Mucosa of rectum (tissue), 2 donors: ENCODE data around the gene FAM50A.

Source experiments
- H3K27ac ChIP-seq, 2 donors: one replicate each; pipeline ENCODE4 v1.7.0; 2013; ENCODE audit warnings: inconsistent platforms in 2 of 2, low read depth in 2 of 2, low read length in 2 of 2
- H3K27me3 ChIP-seq, 2 donors: one replicate each; pipeline ENCODE4 v1.7.0; 2013; ENCODE audit warnings: low read length in 2 of 2; ENCODE audit not compliant: control insufficient read depth in 2 of 2, insufficient read depth in 2 of 2
- H3K36me3 ChIP-seq, 2 donors: one replicate each; pipeline ENCODE4 v1.7.0; 2013; ENCODE audit warnings: low read length in 2 of 2; ENCODE audit not compliant: control insufficient read depth in 2 of 2, insufficient read depth in 2 of 2
- H3K4me1 ChIP-seq, 2 donors: one replicate each; pipeline ENCODE4 v1.7.0; 2013; ENCODE audit warnings: low read length in 2 of 2, mild to moderate bottlenecking in 1 of 2; ENCODE audit not compliant: control insufficient read depth in 2 of 2, insufficient read depth in 2 of 2
- H3K4me3 ChIP-seq, 2 donors: one replicate each; pipeline ENCODE4 v1.7.0; 2013; ENCODE audit warnings: low read length in 2 of 2
- H3K9ac ChIP-seq, 2 donors: one replicate each; pipeline ENCODE4 v1.7.0; 2013; ENCODE audit warnings: low read length in 2 of 2, low read depth in 1 of 2, mild to moderate bottlenecking in 1 of 2
- H3K9me3 ChIP-seq, 2 donors: one replicate each; pipeline ENCODE4 v1.7.0; 2013; ENCODE audit warnings: low read length in 2 of 2; ENCODE audit not compliant: control insufficient read depth in 2 of 2
- donor health status: healthy.
- donor health status: Normal muscosa, but diverticular disease.

The FAM50A gene

DNA sequence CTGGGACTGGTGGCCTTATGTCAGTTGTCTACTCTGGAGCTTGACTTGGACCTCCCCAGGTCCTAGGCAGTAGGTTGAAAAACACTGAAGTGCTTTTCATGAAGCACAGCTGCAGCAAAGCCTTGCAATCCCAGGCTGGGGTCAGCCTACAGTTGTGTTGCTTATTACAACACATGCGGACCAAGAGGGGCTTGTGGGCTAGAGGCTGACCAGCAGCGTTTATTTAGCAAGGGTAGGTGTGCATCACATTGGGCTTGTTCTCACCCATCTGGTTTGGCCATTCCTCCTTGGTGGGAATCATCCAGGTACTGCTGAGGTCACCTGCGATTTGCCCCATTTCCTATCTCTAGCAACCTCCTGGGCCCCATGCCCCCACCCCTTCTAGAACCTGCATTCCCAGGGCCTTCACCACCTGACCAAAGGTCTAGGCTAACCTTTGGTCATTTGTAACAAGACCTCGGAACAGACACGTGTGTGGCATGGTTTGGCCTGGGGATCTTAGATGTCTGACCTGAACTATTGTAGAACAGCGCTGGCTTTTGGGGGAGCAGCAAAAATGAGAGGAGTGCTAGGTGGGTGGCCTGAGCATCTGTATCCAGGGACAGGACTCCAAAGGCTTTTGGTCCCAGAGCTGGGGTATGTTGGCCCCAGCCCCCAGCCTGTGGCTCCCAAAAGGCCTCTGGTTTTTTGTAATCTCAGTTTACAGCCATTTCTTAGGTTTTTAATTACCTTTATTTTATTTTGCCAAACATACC, 42.7 kb upstream of the FAM50A start:
- Histone ChIP-seq H3K4me1 (peaks cover 9 to 12% of the 10 kb centered on the region in 2 donors), H3K36me3 (peaks cover 19 to 24% of the 10 kb centered on the region in 2 donors), H3K9ac (no peak overlapping the region), H3K27me3 (no peaks in the 10 kb centered on the region), H3K27ac (no peak overlapping the region), H3K4me3 (no peak overlapping the region), H3K9me3 (no peaks in the 10 kb centered on the region)

DNA sequence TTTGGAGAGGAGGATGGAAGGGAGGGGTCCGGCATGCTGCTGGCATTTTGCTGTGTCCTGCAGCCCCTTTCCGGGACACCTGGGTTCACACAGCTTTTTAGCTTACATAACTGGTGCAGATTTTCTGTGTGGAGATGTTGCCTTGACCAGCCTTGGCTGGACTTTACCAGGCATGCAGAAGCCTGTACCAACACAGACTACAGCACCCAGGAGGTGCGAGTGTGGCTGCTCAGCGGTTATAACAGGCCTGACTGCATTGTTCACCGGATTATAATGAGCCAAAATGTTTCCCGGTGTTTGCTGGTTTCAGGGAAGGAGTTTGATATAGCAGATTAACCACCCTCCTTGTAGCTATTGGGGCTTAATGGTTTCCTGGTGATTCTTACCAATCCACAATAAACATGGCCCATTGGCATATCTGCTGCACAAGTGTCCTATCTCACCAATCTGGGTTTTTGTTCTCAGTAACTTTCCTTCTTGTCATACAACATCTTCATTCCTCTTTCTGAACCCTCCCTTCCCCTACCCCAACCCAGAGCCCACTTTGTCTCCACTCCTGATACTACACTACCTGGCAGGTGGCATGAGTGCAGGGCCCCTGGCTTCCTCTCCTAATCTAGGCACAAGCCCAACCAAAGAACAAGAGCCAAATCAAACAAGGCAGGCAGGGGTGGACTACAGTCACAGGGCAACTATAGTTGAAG, 41.9 kb upstream of the FAM50A start:
- H3K27ac ChIP-seq = no peak overlapping the region

DNA sequence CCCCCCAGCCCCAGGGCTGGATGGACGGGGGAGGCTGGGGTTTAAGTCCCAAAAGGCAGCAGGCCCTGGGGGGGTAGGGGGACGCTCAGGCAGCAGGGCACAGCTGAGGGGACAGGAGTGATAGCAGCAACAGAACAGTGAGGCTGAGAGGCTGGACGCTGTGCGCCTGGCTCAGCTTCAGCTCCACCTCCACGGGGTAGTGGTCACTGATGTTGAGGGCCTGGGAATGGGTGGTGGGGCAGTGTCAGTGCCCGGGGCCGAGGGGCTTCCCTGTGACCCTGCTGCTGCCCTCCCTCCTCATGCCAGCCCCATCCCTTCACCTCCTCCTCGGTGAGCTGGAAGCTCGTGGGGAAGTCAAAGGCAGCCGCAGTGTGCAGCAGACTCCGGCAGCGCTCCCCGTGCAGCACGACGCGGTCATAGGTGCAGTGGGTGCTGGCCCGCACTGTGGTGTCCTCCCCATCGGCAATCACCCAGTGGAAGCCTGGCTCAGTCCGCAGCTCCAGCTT, 41.3 kb upstream of the FAM50A start:
- peaks cover 5 to 12% of the 10 kb centered on the region in 2 donors for H3K4me1 ChIP-seq
- no peaks in the 10 kb centered on the region for H3K9me3 ChIP-seq
- H3K4me3 ChIP-seq = no peak overlapping the region
- no peaks in the 10 kb centered on the region for H3K27me3 ChIP-seq
- no peak overlapping the region for H3K27ac ChIP-seq
- no peak overlapping the region for H3K9ac ChIP-seq
- H3K36me3 ChIP-seq = peaks cover 19 to 24% of the 10 kb centered on the region in 2 donors

More for the DNA sequence above, 41.9 kb upstream of the FAM50A start:
- Histone ChIP-seq H3K4me1 (peaks cover 6 to 12% of the 10 kb centered on the region in 2 donors), H3K27me3 (no peaks in the 10 kb centered on the region), H3K9me3 (no peaks in the 10 kb centered on the region), H3K36me3 (peaks cover 19 to 24% of the 10 kb centered on the region in 2 donors), H3K4me3 (no peak overlapping the region), H3K9ac (no peak overlapping the region)

DNA sequence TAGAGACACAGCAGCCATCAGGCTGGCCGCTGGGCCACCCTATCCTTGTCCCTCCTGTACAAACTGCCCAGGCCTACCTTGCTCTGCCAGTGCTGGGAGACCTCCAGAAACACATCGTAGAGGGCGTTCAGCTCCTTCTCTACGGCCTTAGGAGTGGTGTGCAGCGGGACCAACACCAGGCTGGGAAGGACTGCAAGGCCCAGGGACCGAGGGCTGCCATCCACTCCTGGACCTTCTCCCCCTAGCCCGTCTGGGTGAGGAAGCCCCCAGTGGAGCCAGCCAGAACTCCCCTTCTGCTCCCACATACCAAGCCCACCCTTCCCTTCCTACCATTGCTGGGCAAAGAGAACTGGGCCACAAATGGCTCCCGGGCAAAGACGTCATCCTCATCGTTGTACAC, 40.7 kb upstream of the FAM50A start:
- Histone ChIP-seq H3K27ac (no peak overlapping the region), H3K4me3 (no peak overlapping the region), H3K27me3 (no peaks in the 10 kb centered on the region), H3K36me3 (peaks cover 19 to 24% of the 10 kb centered on the region in 2 donors), H3K9me3 (no peaks in the 10 kb centered on the region), H3K4me1 (peaks cover 6 to 12% of the 10 kb centered on the region in 2 donors), H3K9ac (no peak overlapping the region)

DNA sequence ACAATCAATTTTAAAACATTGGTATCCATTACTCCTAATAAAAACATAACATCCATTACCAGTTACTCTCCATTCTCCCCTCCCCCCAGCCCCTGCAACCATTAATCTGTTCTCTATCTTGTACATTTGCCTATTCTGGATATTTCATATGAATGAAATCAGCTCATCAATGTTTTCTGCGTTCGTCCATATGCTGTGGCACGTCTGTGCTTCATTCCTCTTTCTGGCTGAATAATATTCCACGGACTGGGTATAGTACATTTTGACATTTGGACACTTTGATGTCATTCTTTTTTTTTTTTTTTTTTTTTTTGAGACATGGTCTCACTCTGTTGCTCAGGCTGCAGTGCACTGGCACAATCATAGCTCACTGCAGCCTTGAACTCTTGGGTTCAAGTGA, 40.1 kb upstream of the FAM50A start:
- peaks cover 19 to 24% of the 10 kb centered on the region in 2 donors for H3K36me3 ChIP-seq
- no peak overlapping the region for H3K27ac ChIP-seq
- H3K27me3 ChIP-seq = no peaks in the 10 kb centered on the region
- H3K9ac ChIP-seq = no peak overlapping the region
- no peaks in the 10 kb centered on the region for H3K9me3 ChIP-seq
- H3K4me1 ChIP-seq = peaks cover 7 to 14% of the 10 kb centered on the region in 2 donors
- H3K4me3 ChIP-seq = no peak overlapping the region

DNA sequence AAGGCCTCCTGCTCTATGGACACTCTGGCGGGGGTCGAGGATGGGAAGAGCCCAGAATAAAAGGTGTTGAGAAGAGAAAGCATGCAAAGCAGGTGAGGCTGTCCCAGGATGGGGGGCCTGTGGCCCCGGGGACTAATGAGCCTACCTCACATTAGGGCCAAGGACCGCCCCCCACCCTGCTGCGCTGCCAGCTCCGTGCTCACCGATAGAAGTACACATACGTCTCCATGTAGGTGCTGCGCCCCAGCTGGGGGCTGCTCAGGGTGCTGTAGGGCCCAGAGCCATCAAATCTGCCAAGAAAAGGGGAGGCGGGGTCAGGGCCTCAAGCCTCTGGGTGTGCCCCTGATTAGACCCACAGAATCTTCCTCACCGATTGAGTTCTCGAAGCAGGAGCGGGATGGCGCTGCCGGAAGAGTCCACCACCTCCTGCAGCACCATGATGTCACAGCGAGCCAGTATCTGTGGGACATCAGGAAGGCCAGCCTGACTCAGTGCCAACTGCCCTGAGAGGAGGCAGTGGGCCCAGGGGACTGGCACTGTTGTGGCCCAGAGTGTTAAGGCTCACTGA, 39.2 kb upstream of the FAM50A start:
- H3K4me3 ChIP-seq = no peak overlapping the region
- H3K36me3 ChIP-seq = peaks cover 11 to 17% of the 10 kb centered on the region in 2 donors
- no peak overlapping the region for H3K27ac ChIP-seq
- H3K27me3 ChIP-seq = no peaks in the 10 kb centered on the region
- no peaks in the 10 kb centered on the region for H3K9me3 ChIP-seq
- H3K9ac ChIP-seq = no peak overlapping the region
- H3K4me1 ChIP-seq = peaks cover 9 to 11% of the 10 kb centered on the region in 2 donors

DNA sequence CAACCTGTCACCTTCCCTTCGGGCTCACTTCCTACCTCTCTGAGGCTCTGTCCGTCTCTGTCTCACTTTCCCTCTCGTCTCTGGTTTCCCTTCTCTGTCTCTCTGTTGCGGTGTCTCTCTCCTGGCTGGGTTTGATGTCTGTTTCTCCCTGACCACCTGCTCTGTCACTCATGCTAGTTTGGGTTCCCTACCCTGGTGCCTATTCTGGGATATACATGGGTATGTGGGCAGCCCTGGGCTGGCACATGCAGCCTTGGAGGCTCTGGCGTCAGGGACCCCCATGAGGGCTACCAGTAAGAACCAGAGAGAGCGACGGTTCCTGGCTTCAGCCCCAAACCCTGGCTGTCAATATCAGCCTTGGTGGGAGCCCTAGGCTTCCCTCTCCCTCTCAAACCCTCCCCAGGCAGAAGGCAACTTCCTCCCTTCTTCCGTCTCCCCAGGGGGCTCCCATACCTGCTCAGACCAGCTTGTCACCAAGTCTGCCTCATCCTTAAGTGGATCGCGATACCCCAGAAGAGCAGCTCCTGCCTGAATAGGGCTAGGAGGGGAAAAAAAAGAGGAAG, 35.2 kb upstream of the FAM50A start:
- Histone ChIP-seq H3K4me1 (peaks cover 13 to 20% of the 10 kb centered on the region in 2 donors), H3K36me3 (no peaks in the 10 kb centered on the region), H3K4me3 (peak overlapping the region; percentile 62 to 67), H3K9me3 (no peaks in the 10 kb centered on the region), H3K27me3 (peaks cover 0 to 3% of the 10 kb centered on the region in 2 donors), H3K9ac (peak overlapping the region; percentile 38 to 68), H3K27ac (peak overlapping the region; percentile 81 to 86)

DNA sequence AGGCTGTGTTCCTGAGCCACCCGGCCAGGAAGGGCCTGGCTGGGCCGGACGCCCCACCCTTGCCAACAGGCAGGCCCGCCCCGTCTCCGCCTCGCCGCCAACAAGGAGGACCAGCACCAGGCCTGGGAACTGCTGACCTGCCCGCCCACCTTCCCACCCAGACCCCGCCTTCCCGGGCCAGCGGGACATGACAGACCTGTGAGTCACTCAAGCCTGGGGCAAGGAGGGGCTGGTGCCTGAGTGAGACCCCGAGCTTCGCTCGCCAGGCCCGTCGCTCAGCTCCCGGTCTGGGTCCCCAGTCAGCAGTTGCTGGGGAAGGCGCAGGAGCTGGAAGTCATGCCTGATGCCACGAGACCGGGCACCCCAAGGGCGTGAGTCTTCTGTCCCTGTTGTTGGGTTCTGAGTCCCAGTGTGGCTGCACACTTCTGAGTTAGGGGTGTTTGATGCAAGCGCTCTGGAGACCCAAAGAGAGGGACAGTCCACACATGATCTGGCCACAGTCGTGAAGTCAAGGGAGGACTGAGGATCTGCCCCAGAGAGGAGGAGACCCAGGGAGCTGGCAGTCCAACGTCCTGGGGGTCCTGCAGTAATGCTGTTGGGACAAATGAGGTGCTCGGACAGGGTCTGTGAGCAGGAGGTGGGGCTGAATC, 34.6 kb upstream of the FAM50A start, which contains the start of gene DNASE1L1:
DNASE1L1 (minus strand) TSS at position 33 of the 650 bp plus-strand sequence. CDS start 3,686 bp downstream, outside the sequence.
- Histone ChIP-seq H3K27ac (peak within 1 kb of the TSS; percentile 81 to 86), H3K9ac (peak within 1 kb of the TSS; percentile 61 to 68)

DNA sequence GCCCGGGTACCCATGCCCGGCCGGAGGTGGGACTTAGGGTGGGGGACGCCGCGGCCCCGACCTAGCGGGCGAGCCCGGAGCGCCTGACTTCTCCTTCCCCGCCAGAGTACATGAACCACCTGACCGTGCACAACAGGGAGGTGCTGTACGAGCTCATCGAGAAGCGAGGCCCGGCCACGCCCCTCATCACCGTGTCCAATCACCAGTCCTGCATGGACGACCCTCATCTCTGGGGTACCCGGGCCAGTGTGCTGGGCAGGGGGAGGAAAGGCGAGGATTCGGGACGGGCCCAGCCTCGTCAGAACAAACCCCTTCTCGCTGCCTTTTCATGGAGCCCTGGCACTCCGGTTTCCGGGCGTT, 32.0 kb upstream of the FAM50A start:
- no peaks in the 10 kb centered on the region for H3K36me3 ChIP-seq

More for the DNA sequence above, 34.6 kb upstream of the FAM50A start, which contains the start of gene DNASE1L1:
- H3K9me3 ChIP-seq = no peaks in the 10 kb centered on the region
- H3K27me3 ChIP-seq = peaks cover 0 to 3% of the 10 kb centered on the region in 2 donors
- peaks cover 13 to 20% of the 10 kb centered on the region in 2 donors for H3K4me1 ChIP-seq
- H3K4me3 ChIP-seq = peak within 1 kb of the TSS; percentile 62 to 67
- H3K36me3 ChIP-seq = no peaks in the 10 kb centered on the region

More for the DNA sequence above, 32.0 kb upstream of the FAM50A start:
- Histone ChIP-seq H3K4me3 (peak overlapping the region; percentile 71 to 76), H3K9me3 (no peaks in the 10 kb centered on the region), H3K27ac (peak overlapping the region; percentile 87 to 89), H3K9ac (peak overlapping the region; percentile 70 to 85), H3K4me1 (peaks cover 13 to 20% of the 10 kb centered on the region in 2 donors), H3K27me3 (peaks cover 0 to 3% of the 10 kb centered on the region in 2 donors)
